Stomach (tissue), 9 donors: ENCODE results near the gene PRR22. TPM values are rescaled to one million over a fixed set of nuclear protein-coding genes. Genes with fewer than 3 reads are reported as not detected.
A peak's percentile ranks its signal among the peaks of the same experiment; 100 is the strongest.

ENCODE experiments used
- DNase-seq, 2 donors: peaks; one replicate each; pipeline versions ENCODE4 v3.0.0 to v3.0.0-alpha.2; 2013 to 2019
- H3K27ac ChIP-seq, 5 donors: fragments of 200-600 bp in 4 of 5; sonication (generic) in 4 of 5; one replicate each; pipeline ENCODE4 v1.5.1; 2013 to 2019; ENCODE audit warnings: mild to moderate bottlenecking in 1 of 5, moderate library complexity in 1 of 5
- H3K27me3 ChIP-seq, 3 donors: fragments of 200-600 bp; sonication (generic); one replicate each; pipeline ENCODE4 v1.5.1; 2017 to 2019; ENCODE audit warnings: mixed run types in 1 of 3
- H3K36me3 ChIP-seq, 4 donors: fragments of 200-600 bp; sonication (generic); 1 replicate in 3 of 4; 2 replicates in 1 of 4; pipeline ENCODE4 v1.5.1; 2016 to 2019
- H3K4me1 ChIP-seq, 4 donors: fragments of 200-600 bp; sonication (generic); one replicate each; pipeline ENCODE4 v1.5.1; 2016 to 2019
- H3K4me3 ChIP-seq, 4 donors: fragments of 200-600 bp; sonication (generic) in 3 of 4; one replicate each; pipeline ENCODE4 v1.5.1; 2016 to 2019; ENCODE audit warnings: mild to moderate bottlenecking in 1 of 4
- H3K9me3 ChIP-seq, 4 donors: fragments of 200-600 bp; sonication (generic); one replicate each; pipeline ENCODE4 v1.5.1; 2016 to 2019
- EP300 ChIP-seq: sonication (generic); formaldehyde crosslinking; IDR thresholded peaks from one replicate; pipeline ENCODE4 v1.6.1; 2017; ENCODE audit warnings: antibody characterized with exemption
- POLR2A ChIP-seq, 4 donors: fragments of 450-650 bp; IDR thresholded peaks; one replicate each; pipeline ENCODE4 v1.6.1; 2016; ENCODE audit warnings: antibody characterized with exemption in 4 of 4, control low read depth in 2 of 4, mild to moderate bottlenecking in 1 of 4, moderate library complexity in 1 of 4
- POLR2AphosphoS5 ChIP-seq, 3 donors: sonication (generic); formaldehyde crosslinking; IDR thresholded peaks; one replicate each; pipeline ENCODE4 v1.6.1; 2016; ENCODE audit warnings: antibody characterized with exemption in 3 of 3
- WGBS, 5 donors: extraction: QIAGEN DNeasy Blood & Tissue Kit in 3 of 5; methylation state at CpG; one replicate each; pipeline versions ENCODE4 v1.1.5 to v1.1.7; 2013 to 2018; 5-methylcytosine and 5-hydroxymethylcytosine counted together
- intact Hi-C: fragments of 100-400 bp; cut with DNase I; formaldehyde crosslinking; loops from one replicate; pipeline ENCODE4 v1.15.1; 2023; ENCODE audit warnings: low total_unique reads
- polyA plus RNA-seq, 3 donors: library from polyadenylated mRNA; stranded (reverse); fragments of 200-250 nt; gene quantifications; one replicate each; pipeline ENCODE4 v1.2.3, GENCODE V29; 2013
- total RNA-seq, 5 donors: library from RNA; depleted of rRNA; stranded (reverse); fragments of >200 nt; gene quantifications; one replicate each; pipeline versions ENCODE4 v1.1.0 to v1.2.3, GENCODE V29; 2014 to 2016
- TF ChIP-seq, protein P1 (sequence below), 7 experiments: fragments of 450-650 bp in 4 of 7; fragments of 200-600 bp in 3 of 7; sonication (generic) in 3 of 7; IDR thresholded peaks; one replicate each; pipeline ENCODE4 v1.5.1; 2016 to 2019; ENCODE audit warnings: antibody characterized with exemption in 7 of 7, control low read depth in 2 of 7, mild to moderate bottlenecking in 1 of 7
- donor health status: healthy with polysubstance abuse.
- donor health status: Bipolar disorder and iron deficiency.
- donor health status: healthy.

The PRR22 gene
- total and polyA plus RNA-seq, 8 donors = 0.73 to 12.1 (median 6.4) TPM; not detected in 1

DNA sequence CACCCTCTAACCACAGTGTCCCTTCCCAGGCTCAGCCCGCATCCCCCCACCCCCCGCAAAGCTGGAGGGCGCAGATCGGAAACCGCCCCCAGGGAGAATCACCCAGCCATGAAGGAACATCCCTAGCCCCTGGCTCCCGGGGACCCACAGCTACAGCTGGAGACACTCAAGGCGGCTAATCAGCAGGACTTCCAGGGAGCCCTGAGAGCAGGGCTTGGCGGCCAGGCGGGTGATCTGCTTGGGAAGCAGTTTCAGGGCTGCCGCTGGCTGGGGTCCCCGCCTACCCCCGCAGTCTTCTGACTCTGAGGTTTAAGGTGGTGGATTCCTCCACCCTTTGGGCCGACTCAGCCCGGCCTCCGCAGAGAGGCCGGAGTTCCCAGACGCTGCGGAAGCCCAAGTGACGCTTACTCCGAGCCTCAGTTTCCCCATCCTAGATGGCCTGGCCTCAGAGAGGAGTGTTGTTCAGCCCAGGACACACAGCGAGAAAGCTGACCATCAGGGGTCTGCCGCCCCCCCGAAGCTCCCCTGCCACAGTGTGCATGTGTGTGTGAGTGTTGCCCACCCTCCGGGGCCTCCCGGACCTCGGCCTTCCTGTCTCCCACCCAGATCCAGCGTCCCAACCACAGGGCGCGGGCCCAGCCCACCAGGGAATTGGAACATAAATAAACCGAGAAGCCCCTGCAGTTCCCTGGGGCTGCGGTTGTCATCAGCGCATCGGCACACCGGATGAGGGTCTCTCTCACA is 45.2 kb upstream of the PRR22 start:
- Histone ChIP-seq H3K4me1 (peaks cover 23 to 36% (median 30%) of the 10 kb centered on the region in 4 donors), H3K4me3 (peak overlapping the region in 3 of 4 donors; percentile 46 to 56 (median 47)), H3K9me3 (no peaks in the 10 kb centered on the region), H3K27ac (peak overlapping the region in 2 of 5 donors; percentile 85 to 90), H3K36me3 (no peaks in the 10 kb centered on the region), H3K27me3 (peaks cover 0 to 18% (median 0%) of the 10 kb centered on the region in 3 donors)
- intact Hi-C loops = no loop called here
- WGBS, 5 donors = 46 to 72% (median 67%) methylated on average over 20 to 34 of the region's 34 CpGs
- no peak for DNase-seq
- TF ChIP-seq EP300 (no peak), POLR2A (IDR thresholded peaks at IDR 0.05) (no peak), POLR2AphosphoS5 (IDR thresholded peaks at IDR 0.05) (no peak)
- TF ChIP-seq, protein P1, sequence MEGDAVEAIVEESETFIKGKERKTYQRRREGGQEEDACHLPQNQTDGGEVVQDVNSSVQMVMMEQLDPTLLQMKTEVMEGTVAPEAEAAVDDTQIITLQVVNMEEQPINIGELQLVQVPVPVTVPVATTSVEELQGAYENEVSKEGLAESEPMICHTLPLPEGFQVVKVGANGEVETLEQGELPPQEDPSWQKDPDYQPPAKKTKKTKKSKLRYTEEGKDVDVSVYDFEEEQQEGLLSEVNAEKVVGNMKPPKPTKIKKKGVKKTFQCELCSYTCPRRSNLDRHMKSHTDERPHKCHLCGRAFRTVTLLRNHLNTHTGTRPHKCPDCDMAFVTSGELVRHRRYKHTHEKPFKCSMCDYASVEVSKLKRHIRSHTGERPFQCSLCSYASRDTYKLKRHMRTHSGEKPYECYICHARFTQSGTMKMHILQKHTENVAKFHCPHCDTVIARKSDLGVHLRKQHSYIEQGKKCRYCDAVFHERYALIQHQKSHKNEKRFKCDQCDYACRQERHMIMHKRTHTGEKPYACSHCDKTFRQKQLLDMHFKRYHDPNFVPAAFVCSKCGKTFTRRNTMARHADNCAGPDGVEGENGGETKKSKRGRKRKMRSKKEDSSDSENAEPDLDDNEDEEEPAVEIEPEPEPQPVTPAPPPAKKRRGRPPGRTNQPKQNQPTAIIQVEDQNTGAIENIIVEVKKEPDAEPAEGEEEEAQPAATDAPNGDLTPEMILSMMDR (IDR thresholded peaks at IDR 0.05) = no peak

DNA sequence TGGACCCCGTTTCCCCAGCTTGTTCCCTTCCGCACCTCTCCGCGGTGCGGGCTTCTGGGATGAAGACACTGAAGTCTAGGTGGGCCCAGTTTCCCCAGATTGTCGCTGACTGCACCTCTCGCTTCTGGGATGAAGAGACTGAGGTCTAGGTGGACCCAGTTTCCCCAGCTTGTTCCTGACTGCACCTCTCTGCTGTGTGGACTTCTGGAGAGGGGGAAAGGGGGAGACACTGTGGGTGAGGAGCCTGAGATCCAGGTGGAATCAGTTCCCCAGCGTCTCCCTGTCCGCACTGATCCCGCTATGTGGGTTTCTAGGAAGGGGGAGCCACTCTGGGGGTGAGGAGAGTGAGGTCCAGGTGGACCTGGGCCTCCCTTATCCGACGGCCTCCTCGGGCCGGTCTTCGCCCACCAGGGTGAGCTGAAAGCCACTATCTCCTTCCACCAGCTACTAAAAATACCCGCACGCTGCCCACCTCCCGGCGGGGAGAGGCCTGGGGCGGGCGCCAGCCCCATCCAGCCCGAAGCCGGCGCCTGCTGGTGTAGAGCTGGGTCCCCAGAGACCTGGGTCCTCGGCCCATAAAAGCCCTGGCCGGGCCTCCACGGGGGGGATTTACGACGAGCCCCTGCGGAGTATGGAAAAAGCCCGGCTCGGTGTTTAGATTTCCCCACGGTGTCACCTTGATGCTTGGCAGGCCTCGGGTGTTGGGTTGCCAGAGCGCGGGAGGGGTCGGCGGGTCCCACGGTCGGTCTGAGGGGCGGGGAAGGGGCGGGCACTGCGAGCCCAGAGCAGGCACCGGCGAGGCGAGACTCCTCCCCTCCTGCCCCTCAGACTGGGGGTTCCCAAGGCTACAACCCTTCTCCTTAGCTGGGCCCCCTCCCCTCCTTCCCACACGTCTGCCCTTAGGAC is 44.4 kb upstream of the PRR22 start:
- H3K27me3 ChIP-seq = peaks cover 0 to 18% (median 0%) of the 10 kb centered on the region in 3 donors
- DNase-seq = peak; percentile 55 to 91
- peaks cover 23 to 36% (median 30%) of the 10 kb centered on the region in 4 donors for H3K4me1 ChIP-seq
- H3K4me3 ChIP-seq = peak overlapping the region; percentile 45 to 56 (median 46)
- TF ChIP-seq, protein P1 (IDR thresholded peaks at IDR 0.05) = no peak
- TF ChIP-seq EP300 (no peak), POLR2AphosphoS5 (IDR thresholded peaks at IDR 0.05) (no peak), POLR2A (IDR thresholded peaks at IDR 0.05) (no peak)
- H3K27ac ChIP-seq = peak overlapping the region; percentile 64 to 90 (median 85)
- intact Hi-C loops = no loop called here
- WGBS, 5 donors = 2 to 8% (median 4%) methylated on average over 22 to 47 of the region's 47 CpGs
- no peaks in the 10 kb centered on the region for H3K9me3 ChIP-seq
- no peaks in the 10 kb centered on the region for H3K36me3 ChIP-seq

DNA sequence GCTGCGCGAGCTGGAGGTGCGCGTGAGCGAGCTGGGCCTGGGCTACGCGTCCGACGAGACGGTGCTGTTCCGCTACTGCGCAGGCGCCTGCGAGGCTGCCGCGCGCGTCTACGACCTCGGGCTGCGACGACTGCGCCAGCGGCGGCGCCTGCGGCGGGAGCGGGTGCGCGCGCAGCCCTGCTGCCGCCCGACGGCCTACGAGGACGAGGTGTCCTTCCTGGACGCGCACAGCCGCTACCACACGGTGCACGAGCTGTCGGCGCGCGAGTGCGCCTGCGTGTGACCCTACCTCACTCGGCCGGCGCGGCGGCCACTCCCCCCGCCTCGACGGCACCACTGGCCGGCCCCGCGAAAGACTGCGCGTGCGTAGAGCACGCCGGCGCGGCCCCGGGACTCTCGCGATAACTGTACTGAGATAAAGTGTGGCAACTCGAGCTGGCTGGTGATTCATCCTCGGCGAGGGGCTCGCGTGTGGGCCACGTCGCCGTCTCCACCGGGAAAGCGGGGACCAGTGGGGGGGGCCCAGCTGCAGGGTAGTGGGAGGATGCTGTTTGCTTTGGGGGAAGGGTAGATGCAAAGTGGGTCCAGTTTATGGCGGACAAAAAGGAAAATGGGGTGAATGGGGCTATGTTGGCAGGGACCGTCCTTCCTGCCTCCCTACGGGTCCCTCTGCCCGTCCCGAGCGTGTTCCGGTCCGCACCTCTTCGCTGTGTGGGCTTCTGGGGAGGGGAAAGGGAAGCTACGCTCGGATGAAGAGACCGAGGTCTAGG is 43.5 kb upstream of the PRR22 start:
- peak; percentile 95 to 98 for DNase-seq
- Histone ChIP-seq H3K4me3 (peak overlapping the region; percentile 45 to 56 (median 46)), H3K9me3 (no peaks in the 10 kb centered on the region), H3K4me1 (peaks cover 23 to 39% (median 30%) of the 10 kb centered on the region in 4 donors), H3K36me3 (no peaks in the 10 kb centered on the region), H3K27me3 (peaks cover 0 to 18% (median 0%) of the 10 kb centered on the region in 3 donors), H3K27ac (peak overlapping the region; percentile 64 to 90 (median 85))
- TF ChIP-seq, protein P1 (IDR thresholded peaks at IDR 0.05) = no peak
- TF ChIP-seq POLR2AphosphoS5 (IDR thresholded peaks at IDR 0.05) (peak; percentile 61 to 98 (median 97)), EP300 (no peak), POLR2A (IDR thresholded peaks at IDR 0.05) (peak in 2 of 4 donors; percentile 62 to 90)
- WGBS, 5 donors = 0 to 3% (median 1%) methylated on average over 63 to 91 of the region's 91 CpGs
- intact Hi-C loops = no loop called here
